T1000 (cell line): ENCODE measurements around the gene SKIC2.

Experiments
- DNase-seq: peaks from one replicate; lab custom pipeline; 2025; ENCODE audit warnings: mixed read lengths; lab: John Stamatoyannopoulos, UW

Gene SKIC2

GRCh38 chr6:31945507-31946369, 13.2 kb upstream of the SKIC2 start, which contains the start of gene CFB:
Gene CFB, plus strand, starts transcription at chr6:31946095. Its CDS starts 127 bp downstream, at chr6:31946222.
- DNase-seq, result peak; percentile 20

GRCh38 chr6:31946370-31946885, 12.5 kb upstream of the SKIC2 start:
- DNase-seq, result no peak

- no peak for DNase-seq
These were observed 11.8 kb upstream of the SKIC2 start for GRCh38 chr6:31947070-31947675.

GRCh38 chr6:31947864-31948263, 11.1 kb upstream of the SKIC2 start:
- DNase-seq, result no peak

GRCh38 chr6:31948306-31948705, 10.7 kb upstream of the SKIC2 start:
- DNase-seq, result no peak

GRCh38 chr6:31948753-31949413, 10.1 kb upstream of the SKIC2 start:
- DNase-seq, result peak; percentile 68

GRCh38 chr6:31949926-31950548, 8.9 kb upstream of the SKIC2 start:
- no peak for DNase-seq

- no peak for DNase-seq
These were observed 6.7 kb upstream of the SKIC2 start for GRCh38 chr6:31952140-31952805.

GRCh38 chr6:31952890-31953289, 6.1 kb upstream of the SKIC2 start:
- DNase-seq, result no peak

- no peak for DNase-seq
These were observed 4.5 kb upstream of the SKIC2 start for GRCh38 chr6:31954511-31954910.

- no peak for DNase-seq
These were observed 2.2 kb upstream of the SKIC2 start for GRCh38 chr6:31956796-31957195.

GRCh38 chr6:31958412-31958740, 599 bp upstream of the SKIC2 start:
- no peak for DNase-seq

GRCh38 chr6:31961616-31962015, 2.6 kb downstream of the SKIC2 start:
- no peak for DNase-seq

- DNase-seq, result no peak
These were observed 4.9 kb downstream of the SKIC2 start for GRCh38 chr6:31963921-31964320.

- DNase-seq, result no peak
These were observed 6.7 kb downstream of the SKIC2 start for GRCh38 chr6:31965700-31966099.

- no peak for DNase-seq
These were observed 7.5 kb downstream of the SKIC2 start for GRCh38 chr6:31966506-31966905.

GRCh38 chr6:31966997-31967925, 8.3 kb downstream of the SKIC2 start:
- DNase-seq, result no peak

GRCh38 chr6:31967926-31968320, 8.9 kb downstream of the SKIC2 start:
- no peak for DNase-seq

- DNase-seq, result no peak
These were observed 9.4 kb downstream of the SKIC2 start for GRCh38 chr6:31968326-31968725.
